Mesothelial cell of epicardium (in vitro differentiated cells): ENCODE data around the gene C16orf74. TPM values are rescaled to one million over a fixed set of nuclear protein-coding genes. Genes with fewer than 3 reads are reported as not detected.

Source experiments
- DNase-seq, 2 experiments: peaks; one replicate each; pipeline ENCODE4 v3.0.0; 2021; ENCODE audit warnings: low spot score in 2 of 2; ENCODE audit not compliant: unreplicated experiment in 2 of 2
- H3K27ac Mint-ChIP-seq: 2 replicates; pipeline ENCODE4 v1.8.0; 2021; ENCODE audit warnings: mixed read lengths
- H3K27me3 Mint-ChIP-seq: 2 replicates; pipeline ENCODE4 v1.8.0; 2021; ENCODE audit warnings: low read depth, mixed read lengths
- H3K36me3 Mint-ChIP-seq: 2 replicates; pipeline ENCODE4 v1.8.0; 2021; ENCODE audit warnings: mixed read lengths
- H3K4me1 Mint-ChIP-seq: 2 replicates; pipeline ENCODE4 v1.8.0; 2021; ENCODE audit warnings: mixed read lengths
- H3K4me3 Mint-ChIP-seq: 2 replicates; pipeline ENCODE4 v1.8.0; 2021; ENCODE audit warnings: mild to moderate bottlenecking, moderate library complexity, mixed read lengths
- H3K9me3 Mint-ChIP-seq: 2 replicates; pipeline ENCODE4 v1.8.0; 2021; ENCODE audit warnings: mixed read lengths
- total RNA-seq: library from RNA; stranded (reverse); gene quantifications from 3 replicates; pipeline ENCODE4 v1.2.1, GENCODE V29; 2021
- TF ChIP-seq, protein P1 (sequence below): fragments of 200-600 bp; sonication (generic); IDR thresholded peaks from one replicate; pipeline ENCODE4 v1.5.0; 2021; ENCODE audit warnings: antibody characterized with exemption; ENCODE audit not compliant: unreplicated experiment

The C16orf74 gene
- total RNA-seq, 1 donor from 2014 or later = 12.1 TPM

DNA sequence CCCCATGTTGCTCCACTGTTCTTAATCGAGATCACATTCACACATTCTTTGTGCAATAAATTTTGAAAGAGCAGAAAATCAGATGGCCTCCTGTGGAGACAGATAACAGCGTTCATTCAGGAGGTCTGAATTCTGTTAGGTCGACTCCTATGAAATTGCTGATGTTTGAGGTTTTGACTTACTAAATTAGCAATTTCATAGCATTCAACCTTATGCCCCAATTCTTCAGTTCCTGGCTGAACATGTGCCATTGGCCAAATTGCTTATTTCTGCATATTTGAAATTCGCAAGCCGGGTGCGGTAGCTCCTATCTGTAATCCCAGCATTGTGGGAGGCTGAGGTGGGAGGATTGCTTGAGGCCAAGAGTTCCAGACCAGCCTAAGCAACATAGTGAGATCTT, 22.1 kb upstream of the C16orf74 start:
- DNase-seq = no peak
- Mint-ChIP-seq H3K36me3 (peaks cover 11% of the 10 kb centered on the region), H3K27me3 (no peaks in the 10 kb centered on the region), H3K27ac (no peak overlapping the region), H3K4me3 (no peak overlapping the region), H3K9me3 (no peaks in the 10 kb centered on the region), H3K4me1 (no peaks in the 10 kb centered on the region)
- TF ChIP-seq, protein P1, sequence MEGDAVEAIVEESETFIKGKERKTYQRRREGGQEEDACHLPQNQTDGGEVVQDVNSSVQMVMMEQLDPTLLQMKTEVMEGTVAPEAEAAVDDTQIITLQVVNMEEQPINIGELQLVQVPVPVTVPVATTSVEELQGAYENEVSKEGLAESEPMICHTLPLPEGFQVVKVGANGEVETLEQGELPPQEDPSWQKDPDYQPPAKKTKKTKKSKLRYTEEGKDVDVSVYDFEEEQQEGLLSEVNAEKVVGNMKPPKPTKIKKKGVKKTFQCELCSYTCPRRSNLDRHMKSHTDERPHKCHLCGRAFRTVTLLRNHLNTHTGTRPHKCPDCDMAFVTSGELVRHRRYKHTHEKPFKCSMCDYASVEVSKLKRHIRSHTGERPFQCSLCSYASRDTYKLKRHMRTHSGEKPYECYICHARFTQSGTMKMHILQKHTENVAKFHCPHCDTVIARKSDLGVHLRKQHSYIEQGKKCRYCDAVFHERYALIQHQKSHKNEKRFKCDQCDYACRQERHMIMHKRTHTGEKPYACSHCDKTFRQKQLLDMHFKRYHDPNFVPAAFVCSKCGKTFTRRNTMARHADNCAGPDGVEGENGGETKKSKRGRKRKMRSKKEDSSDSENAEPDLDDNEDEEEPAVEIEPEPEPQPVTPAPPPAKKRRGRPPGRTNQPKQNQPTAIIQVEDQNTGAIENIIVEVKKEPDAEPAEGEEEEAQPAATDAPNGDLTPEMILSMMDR = no peak

GRCh38 chr16:85770741-85771140, 19.8 kb upstream of the C16orf74 start:
- Mint-ChIP-seq H3K4me3 (no peak overlapping the region), H3K27ac (no peak overlapping the region), H3K4me1 (no peaks in the 10 kb centered on the region), H3K9me3 (no peaks in the 10 kb centered on the region), H3K36me3 (peaks cover 7% of the 10 kb centered on the region), H3K27me3 (peaks cover 8% of the 10 kb centered on the region)
- no peak for DNase-seq
- TF ChIP-seq, protein P1 = no peak

DNA sequence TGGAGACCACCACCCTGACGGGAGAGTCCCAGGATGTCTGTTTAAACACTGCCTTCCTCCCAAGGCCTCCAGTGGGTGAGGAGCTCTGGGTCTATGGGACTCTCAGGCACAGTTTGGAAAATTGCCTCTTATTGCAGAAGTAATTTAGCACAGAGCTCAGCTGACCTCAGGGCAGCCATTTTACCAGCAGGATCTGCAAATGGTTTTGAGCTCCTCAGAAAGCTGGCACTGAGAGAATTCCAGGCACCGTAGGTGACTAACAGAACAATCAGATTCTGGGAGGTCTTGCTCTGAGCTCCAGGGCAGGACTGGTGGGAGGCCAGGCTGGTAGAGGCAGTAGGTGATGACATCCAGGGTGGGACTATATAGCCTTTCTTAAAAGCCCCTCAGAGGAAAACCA, 17.3 kb upstream of the C16orf74 start:
- no peaks in the 10 kb centered on the region for H3K9me3 Mint-ChIP-seq
- H3K4me1 Mint-ChIP-seq = no peaks in the 10 kb centered on the region
- H3K4me3 Mint-ChIP-seq = no peak overlapping the region
- no peak for DNase-seq
- H3K27ac Mint-ChIP-seq = no peak overlapping the region
- peaks cover 16% of the 10 kb centered on the region for H3K27me3 Mint-ChIP-seq
- peaks cover 7% of the 10 kb centered on the region for H3K36me3 Mint-ChIP-seq
- TF ChIP-seq, protein P1 = no peak

- Mint-ChIP-seq H3K4me3 (no peak overlapping the region), H3K36me3 (peaks cover 7% of the 10 kb centered on the region), H3K9me3 (no peaks in the 10 kb centered on the region), H3K4me1 (no peaks in the 10 kb centered on the region), H3K27me3 (peaks cover 16% of the 10 kb centered on the region), H3K27ac (no peak overlapping the region)
- DNase-seq = no peak
- TF ChIP-seq, protein P1 = no peak
Measured at GRCh38 chr16:85767531-85767930, 16.6 kb upstream of the C16orf74 start.

- Mint-ChIP-seq H3K9me3 (no peaks in the 10 kb centered on the region), H3K4me3 (no peak overlapping the region), H3K36me3 (peaks cover 4% of the 10 kb centered on the region), H3K27ac (no peak overlapping the region), H3K4me1 (no peaks in the 10 kb centered on the region), H3K27me3 (peaks cover 23% of the 10 kb centered on the region)
- TF ChIP-seq, protein P1 = no peak
- DNase-seq = no peak
Measured at GRCh38 chr16:85765767-85766166, 14.9 kb upstream of the C16orf74 start.

DNA sequence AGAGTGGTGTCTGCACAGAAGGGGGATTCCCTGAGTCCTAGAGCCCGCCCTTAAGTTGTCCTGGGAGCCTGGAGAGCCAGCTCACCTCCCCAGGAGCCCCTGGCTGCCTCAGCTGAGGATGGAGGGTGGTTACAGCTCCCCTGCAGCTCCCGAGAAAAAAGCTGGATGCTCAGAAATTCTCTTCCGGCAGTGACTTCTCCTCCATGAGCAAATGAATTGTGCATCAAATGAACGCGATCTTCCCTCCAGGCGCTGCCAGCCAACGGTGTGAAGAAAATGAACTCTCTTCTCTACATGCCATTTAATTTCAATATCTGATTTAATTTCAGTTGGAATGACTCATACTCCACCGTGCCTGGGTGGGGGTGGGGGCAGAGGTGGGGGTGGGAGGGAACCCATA, 14.3 kb upstream of the C16orf74 start:
- H3K4me3 Mint-ChIP-seq = no peak overlapping the region
- no peak overlapping the region for H3K27ac Mint-ChIP-seq
- DNase-seq = no peak
- H3K9me3 Mint-ChIP-seq = no peaks in the 10 kb centered on the region
- TF ChIP-seq, protein P1 = no peak
- H3K36me3 Mint-ChIP-seq = no peaks in the 10 kb centered on the region
- peaks cover 26% of the 10 kb centered on the region for H3K27me3 Mint-ChIP-seq
- H3K4me1 Mint-ChIP-seq = no peaks in the 10 kb centered on the region
